GM19239 (cell line): ENCODE measurements around the gene CLIC4.

ENCODE experiments used
- DNase-seq: peaks from one replicate; pipeline ENCODE4 v3.0.0; 2011; ENCODE audit warnings: low spot score; ENCODE audit not compliant: insufficient read length
- FAIRE-seq: peaks from 2 replicates; lab custom pipeline; 2011; peaks lifted over from hg19 to GRCh38; lab: Jason Lieb, UNC

Gene CLIC4

GRCh38 chr1:24892188-24893153, 147.2 kb downstream of the CLIC4 start:
- DNase-seq (no peak), FAIRE-seq (no peak)

- DNase-seq (no peak), FAIRE-seq (no peak)
Observed at GRCh38 chr1:24893431-24893830, 148.2 kb downstream of the CLIC4 start.
